Spleen (tissue), 11 donors: ENCODE results near the gene MAST4. TPM values are rescaled to one million over a fixed set of nuclear protein-coding genes. Genes with fewer than 3 reads are reported as not detected.

Experiments used
- DNase-seq: peaks from one replicate; pipeline ENCODE4 v3.0.0-alpha.2; 2020
- H3K27ac ChIP-seq, 8 donors: fragments of 200-600 bp; sonication (generic) in 7 of 8; 1 replicate in 4 of 8; 2 replicates in 4 of 8; pipeline versions ENCODE4 v1.5.0 to v1.8.0; 2016 to 2021; ENCODE audit warnings: inconsistent platforms in 4 of 8, mild to moderate bottlenecking in 4 of 8, moderate library complexity in 1 of 8
- H3K27me3 ChIP-seq, 7 donors: fragments of 200-600 bp; sonication (generic) in 6 of 7; replicated peaks in 1 of 7; 1 replicate in 4 of 7; 2 replicates in 3 of 7; pipeline versions ENCODE4 v1.5.0 to v1.8.0; 2016 to 2021; ENCODE audit warnings: inconsistent platforms in 3 of 7, mild to moderate bottlenecking in 1 of 7
- H3K36me3 ChIP-seq, 6 donors: fragments of 200-600 bp; sonication (generic) in 5 of 6; 1 replicate in 4 of 6; 2 replicates in 2 of 6; pipeline versions ENCODE4 v1.5.0 to v1.8.0; 2016 to 2021; ENCODE audit warnings: inconsistent platforms in 2 of 6
- H3K4me1 ChIP-seq, 6 donors: fragments of 200-600 bp; sonication (generic) in 5 of 6; 1 replicate in 3 of 6; 2 replicates in 3 of 6; pipeline versions ENCODE4 v1.5.0 to v1.8.0; 2016 to 2021; ENCODE audit warnings: inconsistent platforms in 3 of 6
- H3K4me3 ChIP-seq, 8 donors: fragments of 200-600 bp; sonication (generic) in 7 of 8; 1 replicate in 4 of 8; 2 replicates in 4 of 8; pipeline versions ENCODE4 v1.5.0 to v1.8.0; 2016 to 2021; ENCODE audit warnings: inconsistent platforms in 4 of 8, mild to moderate bottlenecking in 4 of 8, moderate library complexity in 2 of 8
- H3K9me3 ChIP-seq, 8 donors: fragments of 200-600 bp; sonication (generic) in 7 of 8; 1 replicate in 4 of 8; 2 replicates in 4 of 8; pipeline versions ENCODE4 v1.5.0 to v1.8.0; 2016 to 2021; ENCODE audit warnings: inconsistent platforms in 4 of 8
- POLR2A ChIP-seq, 3 donors: fragments of 450-650 bp; IDR thresholded peaks; one replicate each; pipeline ENCODE4 v1.5.1; 2017; ENCODE audit warnings: antibody characterized with exemption in 3 of 3, mild to moderate bottlenecking in 1 of 3
- POLR2AphosphoS5 ChIP-seq, 3 donors: sonication (generic); formaldehyde crosslinking; IDR thresholded peaks; one replicate each; pipeline ENCODE4 v1.5.1; 2017; ENCODE audit warnings: antibody characterized with exemption in 3 of 3
- WGBS, 5 donors: extraction: QIAGEN DNeasy Blood & Tissue Kit in 3 of 5; methylation state at CpG; one replicate each; pipeline versions ENCODE4 v1.1.5 to v1.1.7; 2013 to 2018; 5-methylcytosine and 5-hydroxymethylcytosine counted together
- intact Hi-C: fragments of 100-400 bp; cut with DNase I; formaldehyde crosslinking; loops from one replicate; pipeline ENCODE4 v1.15.0; 2023; ENCODE audit warnings: low total_unique reads
- polyA plus RNA-seq, 3 donors: library from polyadenylated mRNA; stranded (reverse); fragments of 200-250 nt; gene quantifications; one replicate each; pipeline ENCODE4 v1.2.1, GENCODE V29; 2013
- total RNA-seq, 7 donors: library from RNA; depleted of rRNA in 3 of 7; stranded (reverse); fragments of >200 nt in 3 of 7; fragmentation: NEBNext Ultra II Directional in 4 of 7; extraction: Animal tissue kit (Norgen Biotek cat#: 25700) in 4 of 7; gene quantifications; one replicate each; pipeline versions ENCODE4 v1.1.0 to v1.2.1, GENCODE V29; 2016 to 2021
- TF ChIP-seq, protein P1 (sequence below), 11 experiments: fragments of 200-600 bp in 7 of 11; fragments of 450-650 bp in 4 of 11; sonication (generic) in 4 of 11; IDR thresholded peaks in 8 of 11; conservative IDR thresholded peaks in 3 of 11; 1 replicate in 7 of 11; 2 replicates in 4 of 11; pipeline versions ENCODE4 v1.4.0 to v1.8.0; 2016 to 2021; ENCODE audit warnings: antibody characterized with exemption in 11 of 11, inconsistent platforms in 4 of 11, mild to moderate bottlenecking in 1 of 11
- donor health status: healthy with polysubstance abuse.
- donor health status: DM: no; HTN: no; CAD: no; lungs with moderate emphysema.
- donor health status: DM: no; HTN: no; CAD: no.
- donor health status: Bipolar disorder and iron deficiency.
- donor health status: healthy.
- donor health status: DM: no; HTN: no; CAD: no.
- donor health status: DM: yes; HTN: yes; CAD: no.

The MAST4 gene
- total and polyA plus RNA-seq, 10 donors = 2.5 to 43.7 (median 25.4) TPM

DNA sequence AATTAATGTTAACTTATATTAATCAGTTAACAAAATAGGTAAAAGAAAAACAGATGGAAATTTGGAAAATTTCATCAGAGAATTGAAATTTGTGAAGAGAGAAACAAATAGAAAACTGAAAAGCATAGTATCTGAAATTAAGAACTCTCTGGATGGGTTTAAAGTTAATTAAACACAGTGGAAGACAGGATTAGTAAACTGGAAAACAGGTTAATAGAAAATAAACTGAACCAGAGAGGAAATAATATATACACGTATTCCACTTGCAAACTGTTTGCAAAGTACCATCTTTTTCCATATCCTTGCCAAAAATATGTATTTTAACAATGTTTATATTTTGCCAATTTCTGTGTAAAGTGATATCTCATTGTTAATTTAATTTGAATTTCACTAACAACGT is 342.9 kb downstream of the MAST4 start:
- 87 to 96% (median 88%) methylated on average over 2 of the region's 2 CpGs for WGBS, 5 donors
- intact Hi-C loops = no loop called here
- H3K27me3 ChIP-seq = no peaks in the 10 kb centered on the region

DNA sequence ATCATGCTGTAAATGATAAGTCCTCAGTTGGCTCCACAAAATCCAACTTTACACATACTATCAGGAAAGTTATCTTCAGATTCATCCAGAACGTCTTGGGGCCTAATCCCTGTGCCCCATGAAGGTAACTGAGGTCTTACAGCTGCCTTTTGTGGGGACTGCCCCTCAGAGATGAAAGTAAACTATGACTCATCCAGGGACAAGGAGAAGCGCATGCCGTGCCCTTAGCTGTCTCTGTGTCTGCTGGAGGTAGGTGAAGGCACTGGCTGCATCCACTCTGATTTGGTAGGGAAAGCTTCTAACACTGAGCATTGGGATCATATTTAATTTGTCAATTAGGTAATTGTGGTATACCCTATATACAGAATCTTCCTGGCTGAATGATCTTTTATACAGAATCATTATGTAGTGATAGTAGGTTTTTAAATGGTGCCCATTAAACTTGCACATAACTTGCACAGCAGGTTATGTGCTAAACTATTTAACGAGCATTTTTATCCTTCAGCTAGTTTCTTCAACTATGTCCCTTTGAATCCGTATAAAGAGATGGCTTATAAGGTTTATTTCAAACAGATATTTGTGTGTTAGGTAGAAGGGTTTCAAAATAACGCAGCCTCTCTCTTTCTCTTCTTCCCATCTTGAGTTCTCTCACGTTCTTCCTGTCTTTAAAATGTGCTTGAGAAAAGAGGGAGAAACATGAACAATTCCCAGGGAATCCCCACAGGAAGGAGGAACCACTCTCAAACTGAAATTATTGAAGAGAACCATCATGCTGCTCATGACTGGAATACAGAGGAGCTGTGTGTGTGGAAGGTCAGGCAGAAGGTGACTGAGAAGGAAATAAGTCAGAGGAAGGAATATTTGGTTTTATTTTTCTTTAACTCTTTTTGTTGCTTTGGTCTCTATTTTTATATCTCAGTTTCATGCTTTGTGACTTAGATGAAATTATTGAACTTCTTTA is 349.5 kb downstream of the MAST4 start:
- H3K4me3 ChIP-seq = no peak overlapping the region
- TF ChIP-seq POLR2AphosphoS5 (IDR thresholded peaks at IDR 0.05) = no peak
- no peak for TF ChIP-seq POLR2A (IDR thresholded peaks at IDR 0.05)
- TF ChIP-seq, protein P1, sequence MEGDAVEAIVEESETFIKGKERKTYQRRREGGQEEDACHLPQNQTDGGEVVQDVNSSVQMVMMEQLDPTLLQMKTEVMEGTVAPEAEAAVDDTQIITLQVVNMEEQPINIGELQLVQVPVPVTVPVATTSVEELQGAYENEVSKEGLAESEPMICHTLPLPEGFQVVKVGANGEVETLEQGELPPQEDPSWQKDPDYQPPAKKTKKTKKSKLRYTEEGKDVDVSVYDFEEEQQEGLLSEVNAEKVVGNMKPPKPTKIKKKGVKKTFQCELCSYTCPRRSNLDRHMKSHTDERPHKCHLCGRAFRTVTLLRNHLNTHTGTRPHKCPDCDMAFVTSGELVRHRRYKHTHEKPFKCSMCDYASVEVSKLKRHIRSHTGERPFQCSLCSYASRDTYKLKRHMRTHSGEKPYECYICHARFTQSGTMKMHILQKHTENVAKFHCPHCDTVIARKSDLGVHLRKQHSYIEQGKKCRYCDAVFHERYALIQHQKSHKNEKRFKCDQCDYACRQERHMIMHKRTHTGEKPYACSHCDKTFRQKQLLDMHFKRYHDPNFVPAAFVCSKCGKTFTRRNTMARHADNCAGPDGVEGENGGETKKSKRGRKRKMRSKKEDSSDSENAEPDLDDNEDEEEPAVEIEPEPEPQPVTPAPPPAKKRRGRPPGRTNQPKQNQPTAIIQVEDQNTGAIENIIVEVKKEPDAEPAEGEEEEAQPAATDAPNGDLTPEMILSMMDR (IDR thresholded peaks at IDR 0.05 in 8 of 11, conservative IDR thresholded peaks at IDR 0.05 in 3 of 11) = no peak
- no peaks in the 10 kb centered on the region for H3K27me3 ChIP-seq
- no peaks in the 10 kb centered on the region for H3K9me3 ChIP-seq
- no peaks in the 10 kb centered on the region for H3K4me1 ChIP-seq
- intact Hi-C loops = no loop called here
- no peak for DNase-seq
- 59 to 78% (median 71%) methylated on average over 7 of the region's 7 CpGs for WGBS, 5 donors
- H3K27ac ChIP-seq = no peak overlapping the region
- no peaks in the 10 kb centered on the region for H3K36me3 ChIP-seq

More for the DNA sequence above, 342.9 kb downstream of the MAST4 start:
- H3K27ac ChIP-seq = no peak overlapping the region
- TF ChIP-seq POLR2AphosphoS5 (IDR thresholded peaks at IDR 0.05) (no peak), POLR2A (IDR thresholded peaks at IDR 0.05) (no peak)
- TF ChIP-seq, protein P1 (IDR thresholded peaks at IDR 0.05 in 8 of 11, conservative IDR thresholded peaks at IDR 0.05 in 3 of 11) = no peak
- no peaks in the 10 kb centered on the region for H3K36me3 ChIP-seq
- no peaks in the 10 kb centered on the region for H3K4me1 ChIP-seq
- DNase-seq = no peak
- peaks cover 0 to 13% (median 5%) of the 10 kb centered on the region in 8 donors for H3K9me3 ChIP-seq
- H3K4me3 ChIP-seq = no peak overlapping the region

DNA sequence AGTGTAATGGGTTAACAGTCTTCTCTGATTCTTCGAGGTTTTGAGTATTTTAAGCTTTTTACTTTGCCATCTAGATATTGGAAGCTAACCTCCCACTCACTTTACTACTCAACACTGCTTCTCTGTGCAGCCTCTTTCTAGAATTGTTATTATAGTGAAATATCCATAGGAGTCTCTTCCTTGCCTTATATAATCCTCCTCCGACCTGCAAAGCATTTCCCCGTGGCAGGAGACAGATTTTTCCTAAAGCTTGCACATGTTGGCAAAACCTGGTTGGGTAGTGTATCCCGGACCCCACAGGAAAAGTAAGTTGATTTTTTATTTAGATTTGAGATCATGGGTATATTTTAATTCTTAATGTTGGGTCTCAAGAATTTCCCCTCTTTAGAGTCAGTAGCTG is 351.3 kb downstream of the MAST4 start:
- intact Hi-C loops = no loop called here
- Histone ChIP-seq H3K4me3 (no peak overlapping the region), H3K36me3 (no peaks in the 10 kb centered on the region), H3K4me1 (no peaks in the 10 kb centered on the region), H3K27me3 (no peaks in the 10 kb centered on the region), H3K27ac (no peak overlapping the region), H3K9me3 (no peaks in the 10 kb centered on the region)
- no peak for DNase-seq
- no peak for TF ChIP-seq POLR2A (IDR thresholded peaks at IDR 0.05)
- TF ChIP-seq, protein P1 (IDR thresholded peaks at IDR 0.05 in 8 of 11, conservative IDR thresholded peaks at IDR 0.05 in 3 of 11) = no peak
- WGBS, 5 donors = 78 to 86% (median 82%) methylated on average over 4 of the region's 4 CpGs

DNA sequence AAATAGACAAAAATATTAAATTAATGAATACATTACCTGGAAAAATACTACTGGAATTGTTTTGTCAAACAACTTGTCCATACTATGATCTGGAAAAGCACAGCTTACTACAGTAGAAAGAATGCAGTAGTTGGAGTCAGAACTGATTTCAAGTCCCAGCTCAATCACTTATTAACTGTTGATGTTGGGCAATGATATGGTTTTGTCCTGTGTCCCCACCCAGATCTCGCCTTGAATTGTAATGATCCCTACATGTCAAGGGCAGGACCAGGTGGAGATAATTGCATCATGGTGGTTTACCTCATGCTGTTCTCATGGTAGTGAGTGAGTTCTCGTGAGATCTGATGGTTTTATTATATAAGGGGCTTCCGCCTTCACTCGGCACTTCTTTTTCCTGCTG is 352.9 kb downstream of the MAST4 start:
- Histone ChIP-seq H3K36me3 (no peaks in the 10 kb centered on the region), H3K9me3 (no peaks in the 10 kb centered on the region), H3K27ac (no peak overlapping the region), H3K4me3 (no peak overlapping the region), H3K27me3 (no peaks in the 10 kb centered on the region), H3K4me1 (no peaks in the 10 kb centered on the region)
- intact Hi-C loops = no loop called here
- WGBS, 5 donors = 79 to 94% (median 86%) methylated on average over 4 of the region's 4 CpGs
- TF ChIP-seq POLR2AphosphoS5 (IDR thresholded peaks at IDR 0.05) (no peak), POLR2A (IDR thresholded peaks at IDR 0.05) (no peak)
- TF ChIP-seq, protein P1 (IDR thresholded peaks at IDR 0.05 in 8 of 11, conservative IDR thresholded peaks at IDR 0.05 in 3 of 11) = no peak
- no peak for DNase-seq
